Astrocyte of the cerebellum (primary cell): ENCODE results near the gene ESPNL.
A peak's percentile ranks its signal among the peaks of the same experiment; 100 is the strongest.

Source experiments
- DNase-seq: peaks from one replicate; pipeline ENCODE4 v3.0.0-alpha.2; 2011; ENCODE audit warnings: low read depth
- H3K4me3 ChIP-seq: 2 replicates; pipeline ENCODE4 v1.5.1; 2011; ENCODE audit warnings: mild to moderate bottlenecking, low read depth, low read length, moderate library complexity
- in situ Hi-C: cut with HindIII; loops from 2 replicates; pipeline ENCODE4 v1.10.0; 2017; ENCODE audit warnings: low sequenced_read_pairs
- TF ChIP-seq, protein P1 (sequence below): IDR thresholded peaks from 2 replicates; pipeline ENCODE4 v1.5.1; 2012; ENCODE audit warnings: low read length, low read depth, moderate library complexity, mild to moderate bottlenecking; ENCODE audit errors: missing control alignments

Gene ESPNL

GRCh38 chr2:238102865-238103264 is 2.7 kb downstream of the ESPNL start:
- TF ChIP-seq, protein P1, sequence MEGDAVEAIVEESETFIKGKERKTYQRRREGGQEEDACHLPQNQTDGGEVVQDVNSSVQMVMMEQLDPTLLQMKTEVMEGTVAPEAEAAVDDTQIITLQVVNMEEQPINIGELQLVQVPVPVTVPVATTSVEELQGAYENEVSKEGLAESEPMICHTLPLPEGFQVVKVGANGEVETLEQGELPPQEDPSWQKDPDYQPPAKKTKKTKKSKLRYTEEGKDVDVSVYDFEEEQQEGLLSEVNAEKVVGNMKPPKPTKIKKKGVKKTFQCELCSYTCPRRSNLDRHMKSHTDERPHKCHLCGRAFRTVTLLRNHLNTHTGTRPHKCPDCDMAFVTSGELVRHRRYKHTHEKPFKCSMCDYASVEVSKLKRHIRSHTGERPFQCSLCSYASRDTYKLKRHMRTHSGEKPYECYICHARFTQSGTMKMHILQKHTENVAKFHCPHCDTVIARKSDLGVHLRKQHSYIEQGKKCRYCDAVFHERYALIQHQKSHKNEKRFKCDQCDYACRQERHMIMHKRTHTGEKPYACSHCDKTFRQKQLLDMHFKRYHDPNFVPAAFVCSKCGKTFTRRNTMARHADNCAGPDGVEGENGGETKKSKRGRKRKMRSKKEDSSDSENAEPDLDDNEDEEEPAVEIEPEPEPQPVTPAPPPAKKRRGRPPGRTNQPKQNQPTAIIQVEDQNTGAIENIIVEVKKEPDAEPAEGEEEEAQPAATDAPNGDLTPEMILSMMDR, result no peak
- no peak for DNase-seq
- in situ Hi-C loops, result no loop called here

DNA sequence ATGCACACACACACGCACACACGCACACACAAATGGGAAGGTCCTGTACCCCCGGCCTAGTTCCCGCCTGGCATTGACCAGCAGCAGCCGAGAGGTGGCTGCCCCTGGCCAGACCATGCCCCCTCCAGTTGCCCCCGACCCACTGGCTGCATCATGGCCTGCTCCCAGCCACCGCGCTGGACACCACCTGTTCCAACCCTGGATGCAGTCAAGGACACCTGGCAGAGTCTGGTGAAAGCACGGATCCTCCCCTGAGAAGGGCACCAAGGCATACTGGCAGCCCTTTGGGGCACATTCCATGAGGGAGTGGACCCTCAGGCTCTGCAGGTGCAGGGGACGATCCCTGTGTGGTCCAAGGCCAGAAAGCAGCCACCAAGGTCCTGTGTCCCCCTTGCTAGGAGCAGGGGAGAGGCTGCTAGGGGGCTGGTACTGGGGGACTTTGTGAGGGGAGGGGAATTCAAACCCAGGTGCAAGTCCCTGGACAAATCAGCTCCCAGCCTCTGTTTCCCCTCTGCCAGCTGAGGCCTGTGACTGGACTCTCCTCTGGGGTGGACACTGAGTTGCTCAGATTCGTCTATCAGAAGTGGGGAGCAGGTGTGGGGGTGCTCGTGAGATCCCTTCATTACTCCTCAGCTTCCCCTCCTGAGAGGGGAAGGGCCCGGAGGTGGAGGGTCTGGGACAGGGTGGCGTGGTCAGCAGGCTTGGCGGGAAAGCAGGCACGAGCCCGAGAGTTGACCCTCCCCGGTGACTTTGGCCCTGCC is 3.5 kb downstream of the ESPNL start:
- in situ Hi-C loops, result no loop called here
- H3K4me3 ChIP-seq, result no peak overlapping the region
- TF ChIP-seq, protein P1, result no peak
- no peak for DNase-seq

More at GRCh38 chr2:238102865-238103264, 2.7 kb downstream of the ESPNL start:
- no peak overlapping the region for H3K4me3 ChIP-seq

- TF ChIP-seq, protein P1, result no peak
- no peak for DNase-seq
- in situ Hi-C loops, result no loop called here
- no peak overlapping the region for H3K4me3 ChIP-seq
These were observed 4.1 kb downstream of the ESPNL start for GRCh38 chr2:238104226-238104690.

DNA sequence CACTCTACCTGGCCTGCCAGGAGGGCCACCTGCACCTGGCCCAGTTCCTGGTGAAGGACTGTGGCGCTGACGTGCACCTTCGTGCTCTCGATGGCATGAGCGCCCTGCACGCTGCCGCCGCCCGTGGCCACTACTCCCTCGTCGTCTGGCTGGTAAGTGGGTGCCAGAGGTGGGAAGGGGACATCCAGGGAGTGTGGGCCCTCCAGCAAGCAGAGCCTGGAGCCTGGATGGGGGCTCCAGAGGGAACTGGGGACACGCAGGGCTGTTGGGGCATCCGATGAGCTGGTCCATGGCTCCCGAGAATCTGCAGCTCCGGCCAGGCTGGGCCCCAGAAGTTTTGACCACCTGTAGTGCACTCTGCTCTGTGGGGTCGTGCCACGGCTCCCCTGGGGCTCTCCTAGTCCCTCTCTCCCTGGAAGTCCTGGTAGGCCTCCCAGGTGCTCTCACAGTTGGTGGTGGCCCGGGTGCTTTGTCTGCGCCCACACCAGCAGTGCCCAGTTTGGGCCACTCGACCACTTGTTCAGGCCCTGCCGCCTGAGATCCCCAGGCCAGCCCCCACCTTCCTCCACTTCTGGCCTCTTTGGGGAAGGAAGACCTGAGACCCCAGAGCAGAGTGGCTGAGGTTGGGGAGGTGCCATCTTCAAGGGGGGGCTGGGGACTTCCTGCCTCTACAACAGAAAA is 4.7 kb downstream of the ESPNL start:
- TF ChIP-seq, protein P1, result no peak
- H3K4me3 ChIP-seq, result no peak overlapping the region
- in situ Hi-C loops, result no loop called here
- no peak for DNase-seq

GRCh38 chr2:238105506-238106338 is 5.6 kb downstream of the ESPNL start:
- DNase-seq, result no peak
- H3K4me3 ChIP-seq, result no peak overlapping the region
- in situ Hi-C loops, result no loop called here
- TF ChIP-seq, protein P1, result no peak

GRCh38 chr2:238106339-238106697 is 6.2 kb downstream of the ESPNL start:
- TF ChIP-seq, protein P1, result peak; percentile 24
- in situ Hi-C loops, result no loop called here
- no peak overlapping the region for H3K4me3 ChIP-seq
- no peak for DNase-seq
